ENCODE data around the gene WNT9A. TPM values are rescaled to one million over a fixed set of nuclear protein-coding genes. Genes with fewer than 3 reads are reported as not detected.

Gene WNT9A
- total RNA-seq, 2 donors from 2014 or later = 1.4 to 2.0 TPM

- H3K4me1 ChIP-seq (replicated peaks) = no peaks in the 10 kb centered on the region
- no peak overlapping the region for H3K27ac ChIP-seq
- DNase-seq (ENCODE audit: low spot score) = no peak
- intact Hi-C loops (cut with DNase I) = no loop called here
- H3K27me3 ChIP-seq (replicated peaks; ENCODE audit: insufficient read depth) = no peaks in the 10 kb centered on the region
- 97% methylated on average over 10 of the region's 10 CpGs for WGBS
- no peaks in the 10 kb centered on the region for H3K9me3 ChIP-seq
- H3K36me3 ChIP-seq = no peaks in the 10 kb centered on the region
- TF ChIP-seq POLR2A (IDR thresholded peaks at IDR 0.05) = no peak
- H3K4me3 ChIP-seq = no peak overlapping the region
Measured at GRCh38 chr1:227959325-227959860, 11.7 kb upstream of the WNT9A start.

- intact Hi-C loops (cut with DNase I) = no loop called here
- no peak for DNase-seq (ENCODE audit: low spot score)
- TF ChIP-seq POLR2AphosphoS5 (IDR thresholded peaks at IDR 0.05) = no peak
- no peak for TF ChIP-seq CTCF (IDR thresholded peaks at IDR 0.05)
- TF ChIP-seq POLR2A (IDR thresholded peaks at IDR 0.05) = no peak
- Histone ChIP-seq H3K27me3 (replicated peaks; ENCODE audit: insufficient read depth) (no peaks in the 10 kb centered on the region), H3K4me1 (replicated peaks) (no peaks in the 10 kb centered on the region), H3K27ac (no peak overlapping the region), H3K4me3 (no peak overlapping the region), H3K36me3 (no peaks in the 10 kb centered on the region), H3K9me3 (no peaks in the 10 kb centered on the region)
- WGBS = 83% methylated on average over 2 of the region's 2 CpGs
Measured at GRCh38 chr1:227958617-227959324, 11.0 kb upstream of the WNT9A start.

GRCh38 chr1:227955808-227956207 lies 8.1 kb upstream of the WNT9A start:
- no peak overlapping the region for H3K27ac ChIP-seq
- no peaks in the 10 kb centered on the region for H3K36me3 ChIP-seq
- no peak overlapping the region for H3K4me3 ChIP-seq
- intact Hi-C loops (cut with DNase I) = no loop called here
- TF ChIP-seq POLR2AphosphoS5 (IDR thresholded peaks at IDR 0.05) (no peak), POLR2A (IDR thresholded peaks at IDR 0.05) (no peak), CTCF (IDR thresholded peaks at IDR 0.05) (no peak)
- no peaks in the 10 kb centered on the region for H3K27me3 ChIP-seq (replicated peaks; ENCODE audit: insufficient read depth)
- DNase-seq (ENCODE audit: low spot score) = no peak
- H3K4me1 ChIP-seq (replicated peaks) = no peaks in the 10 kb centered on the region
- H3K9me3 ChIP-seq = no peaks in the 10 kb centered on the region

- Histone ChIP-seq H3K36me3 (no peaks in the 10 kb centered on the region), H3K27me3 (replicated peaks; ENCODE audit: insufficient read depth) (no peaks in the 10 kb centered on the region), H3K4me3 (no peak overlapping the region), H3K9me3 (no peaks in the 10 kb centered on the region), H3K4me1 (replicated peaks) (no peaks in the 10 kb centered on the region), H3K27ac (no peak overlapping the region)
- 31% methylated on average over 4 of the region's 4 CpGs for WGBS
- intact Hi-C loops (cut with DNase I) = no loop called here
- TF ChIP-seq POLR2AphosphoS5 (IDR thresholded peaks at IDR 0.05) (no peak), CTCF (IDR thresholded peaks at IDR 0.05) (no peak), POLR2A (IDR thresholded peaks at IDR 0.05) (no peak)
- no peak for DNase-seq (ENCODE audit: low spot score)
Measured at GRCh38 chr1:227954163-227954850, 6.6 kb upstream of the WNT9A start.

- no peak overlapping the region for H3K27ac ChIP-seq
- TF ChIP-seq POLR2AphosphoS5 (IDR thresholded peaks at IDR 0.05) (no peak), POLR2A (IDR thresholded peaks at IDR 0.05) (no peak), CTCF (IDR thresholded peaks at IDR 0.05) (no peak)
- no peak overlapping the region for H3K4me3 ChIP-seq
- H3K36me3 ChIP-seq = no peaks in the 10 kb centered on the region
- no peaks in the 10 kb centered on the region for H3K27me3 ChIP-seq (replicated peaks; ENCODE audit: insufficient read depth)
- no peaks in the 10 kb centered on the region for H3K4me1 ChIP-seq (replicated peaks)
- 76% methylated on average over 3 of the region's 3 CpGs for WGBS
- no peak for DNase-seq (ENCODE audit: low spot score)
- no peaks in the 10 kb centered on the region for H3K9me3 ChIP-seq
- intact Hi-C loops (cut with DNase I) = no loop called here
Measured at GRCh38 chr1:227953022-227953412, 5.3 kb upstream of the WNT9A start.
